ENCODE results near the gene CRTAC1.

DNA sequence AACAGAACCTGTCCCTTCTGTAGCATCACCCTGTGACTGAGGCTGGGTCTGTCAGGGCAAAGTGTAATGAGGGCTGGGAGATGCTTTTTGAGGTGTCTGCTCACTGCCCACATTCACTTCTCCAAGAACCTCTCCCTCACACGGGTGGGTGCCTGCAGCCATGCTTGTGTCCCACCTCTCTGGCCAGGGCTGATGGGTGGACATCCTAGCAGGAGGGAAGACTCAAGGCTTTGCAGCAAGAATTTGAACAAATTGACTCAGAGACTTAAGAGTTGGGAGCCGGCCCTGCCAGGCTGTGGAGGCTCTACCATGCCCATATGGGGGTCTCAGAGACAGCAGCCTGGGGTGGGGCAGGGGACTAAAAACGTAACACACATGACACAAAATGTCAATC lies 147.3 kb downstream of the CRTAC1 start:
- TF ChIP-seq, protein P1, sequence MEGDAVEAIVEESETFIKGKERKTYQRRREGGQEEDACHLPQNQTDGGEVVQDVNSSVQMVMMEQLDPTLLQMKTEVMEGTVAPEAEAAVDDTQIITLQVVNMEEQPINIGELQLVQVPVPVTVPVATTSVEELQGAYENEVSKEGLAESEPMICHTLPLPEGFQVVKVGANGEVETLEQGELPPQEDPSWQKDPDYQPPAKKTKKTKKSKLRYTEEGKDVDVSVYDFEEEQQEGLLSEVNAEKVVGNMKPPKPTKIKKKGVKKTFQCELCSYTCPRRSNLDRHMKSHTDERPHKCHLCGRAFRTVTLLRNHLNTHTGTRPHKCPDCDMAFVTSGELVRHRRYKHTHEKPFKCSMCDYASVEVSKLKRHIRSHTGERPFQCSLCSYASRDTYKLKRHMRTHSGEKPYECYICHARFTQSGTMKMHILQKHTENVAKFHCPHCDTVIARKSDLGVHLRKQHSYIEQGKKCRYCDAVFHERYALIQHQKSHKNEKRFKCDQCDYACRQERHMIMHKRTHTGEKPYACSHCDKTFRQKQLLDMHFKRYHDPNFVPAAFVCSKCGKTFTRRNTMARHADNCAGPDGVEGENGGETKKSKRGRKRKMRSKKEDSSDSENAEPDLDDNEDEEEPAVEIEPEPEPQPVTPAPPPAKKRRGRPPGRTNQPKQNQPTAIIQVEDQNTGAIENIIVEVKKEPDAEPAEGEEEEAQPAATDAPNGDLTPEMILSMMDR (IDR thresholded peaks at IDR 0.05; ENCODE audit: low read depth, low read length, missing input control): no peak
- TF ChIP-seq FOXA1 (IDR thresholded peaks at IDR 0.05) (no peak), RAD21 (IDR thresholded peaks at IDR 0.05) (no peak), YY1 (IDR thresholded peaks at IDR 0.05) (no peak), FOXA2 (IDR thresholded peaks at IDR 0.05) (no peak), ZBTB33 (IDR thresholded peaks at IDR 0.05) (no peak), JUND (IDR thresholded peaks at IDR 0.05) (no peak)
- TF ChIP-seq, protein P2, sequence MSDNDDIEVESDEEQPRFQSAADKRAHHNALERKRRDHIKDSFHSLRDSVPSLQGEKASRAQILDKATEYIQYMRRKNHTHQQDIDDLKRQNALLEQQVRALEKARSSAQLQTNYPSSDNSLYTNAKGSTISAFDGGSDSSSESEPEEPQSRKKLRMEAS (IDR thresholded peaks at IDR 0.05): no peak
- TF ChIP-seq, protein P3, sequence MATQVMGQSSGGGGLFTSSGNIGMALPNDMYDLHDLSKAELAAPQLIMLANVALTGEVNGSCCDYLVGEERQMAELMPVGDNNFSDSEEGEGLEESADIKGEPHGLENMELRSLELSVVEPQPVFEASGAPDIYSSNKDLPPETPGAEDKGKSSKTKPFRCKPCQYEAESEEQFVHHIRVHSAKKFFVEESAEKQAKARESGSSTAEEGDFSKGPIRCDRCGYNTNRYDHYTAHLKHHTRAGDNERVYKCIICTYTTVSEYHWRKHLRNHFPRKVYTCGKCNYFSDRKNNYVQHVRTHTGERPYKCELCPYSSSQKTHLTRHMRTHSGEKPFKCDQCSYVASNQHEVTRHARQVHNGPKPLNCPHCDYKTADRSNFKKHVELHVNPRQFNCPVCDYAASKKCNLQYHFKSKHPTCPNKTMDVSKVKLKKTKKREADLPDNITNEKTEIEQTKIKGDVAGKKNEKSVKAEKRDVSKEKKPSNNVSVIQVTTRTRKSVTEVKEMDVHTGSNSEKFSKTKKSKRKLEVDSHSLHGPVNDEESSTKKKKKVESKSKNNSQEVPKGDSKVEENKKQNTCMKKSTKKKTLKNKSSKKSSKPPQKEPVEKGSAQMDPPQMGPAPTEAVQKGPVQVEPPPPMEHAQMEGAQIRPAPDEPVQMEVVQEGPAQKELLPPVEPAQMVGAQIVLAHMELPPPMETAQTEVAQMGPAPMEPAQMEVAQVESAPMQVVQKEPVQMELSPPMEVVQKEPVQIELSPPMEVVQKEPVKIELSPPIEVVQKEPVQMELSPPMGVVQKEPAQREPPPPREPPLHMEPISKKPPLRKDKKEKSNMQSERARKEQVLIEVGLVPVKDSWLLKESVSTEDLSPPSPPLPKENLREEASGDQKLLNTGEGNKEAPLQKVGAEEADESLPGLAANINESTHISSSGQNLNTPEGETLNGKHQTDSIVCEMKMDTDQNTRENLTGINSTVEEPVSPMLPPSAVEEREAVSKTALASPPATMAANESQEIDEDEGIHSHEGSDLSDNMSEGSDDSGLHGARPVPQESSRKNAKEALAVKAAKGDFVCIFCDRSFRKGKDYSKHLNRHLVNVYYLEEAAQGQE (IDR thresholded peaks at IDR 0.05): no peak

All from liver (tissue), 3 donors.